Uterus (tissue), 2 donors: ENCODE results near the gene SHB.

ENCODE experiments used
- CTCF ChIP-seq, 4 experiments: fragments of 200-600 bp in 2 of 4; fragments of 450-650 bp in 2 of 4; sonication (generic) in 2 of 4; IDR thresholded peaks; one replicate each; pipeline ENCODE4 v1.5.1; 2016 to 2019; ENCODE audit warnings: antibody characterized with exemption in 4 of 4, mild to moderate bottlenecking in 2 of 4, moderate library complexity in 1 of 4
- POLR2A ChIP-seq, 2 donors: fragments of 450-650 bp; IDR thresholded peaks; one replicate each; pipeline ENCODE4 v1.6.1; 2016; ENCODE audit warnings: antibody characterized with exemption in 2 of 2, mild to moderate bottlenecking in 1 of 2, moderate library complexity in 1 of 2

- no peak for TF ChIP-seq CTCF (IDR thresholded peaks at IDR 0.05)
- TF ChIP-seq POLR2A (IDR thresholded peaks at IDR 0.05) = no peak
Observed at GRCh38 chr9:38026021-38026809, 42.8 kb downstream of the SHB start.
